Choroid plexus epithelial cell (primary cell): Measurements from ENCODE around the gene PRKAG1.

Source experiments
- DNase-seq: peaks from one replicate; pipeline ENCODE4 v3.0.0-alpha.2; 2010; ENCODE audit warnings: low read depth
- H3K4me3 ChIP-seq: 2 replicates; pipeline ENCODE4 v1.5.1; 2011; ENCODE audit warnings: low read depth, mild to moderate bottlenecking, control low read depth, low read length, moderate library complexity
- TF ChIP-seq, protein P1 (sequence below): conservative IDR thresholded peaks from 2 replicates; pipeline ENCODE4 v1.5.1; 2011; ENCODE audit warnings: low read depth, mild to moderate bottlenecking, control low read depth, inconsistent platforms, low read length, moderate library complexity

The PRKAG1 gene

DNA sequence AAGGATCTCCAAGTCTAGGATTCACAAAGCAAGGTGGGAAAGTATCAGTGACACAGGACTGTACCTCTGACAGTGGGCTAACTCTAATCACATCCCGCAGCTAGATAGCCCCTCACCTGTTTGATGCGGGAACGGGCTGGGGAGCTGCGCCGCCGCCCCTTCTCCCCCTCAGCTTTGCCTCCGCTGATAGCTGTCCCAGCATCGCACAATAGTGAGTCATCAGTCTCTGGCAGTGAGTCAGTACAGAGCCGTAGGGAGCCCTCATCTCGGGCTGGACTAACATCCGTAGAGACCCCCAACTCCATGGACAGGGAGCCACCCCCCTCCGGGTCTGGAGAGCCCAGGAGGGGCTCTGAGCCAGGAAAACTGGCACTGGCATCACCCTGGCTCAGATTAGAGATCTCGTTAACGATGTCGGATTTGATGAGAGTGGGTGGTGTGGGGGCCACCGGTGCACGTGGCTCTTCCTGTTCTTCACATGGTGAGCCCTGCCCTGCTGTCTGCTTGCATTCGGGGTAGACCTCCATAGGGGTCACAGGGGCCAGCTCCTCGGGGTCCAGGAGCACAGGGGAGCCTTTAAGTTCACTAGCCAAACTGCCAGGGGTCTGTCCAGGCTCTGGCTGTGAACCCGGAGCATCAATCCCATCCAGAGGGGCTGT lies 31.1 kb upstream of the PRKAG1 start:
- H3K4me3 ChIP-seq: no peak overlapping the region
- TF ChIP-seq, protein P1, sequence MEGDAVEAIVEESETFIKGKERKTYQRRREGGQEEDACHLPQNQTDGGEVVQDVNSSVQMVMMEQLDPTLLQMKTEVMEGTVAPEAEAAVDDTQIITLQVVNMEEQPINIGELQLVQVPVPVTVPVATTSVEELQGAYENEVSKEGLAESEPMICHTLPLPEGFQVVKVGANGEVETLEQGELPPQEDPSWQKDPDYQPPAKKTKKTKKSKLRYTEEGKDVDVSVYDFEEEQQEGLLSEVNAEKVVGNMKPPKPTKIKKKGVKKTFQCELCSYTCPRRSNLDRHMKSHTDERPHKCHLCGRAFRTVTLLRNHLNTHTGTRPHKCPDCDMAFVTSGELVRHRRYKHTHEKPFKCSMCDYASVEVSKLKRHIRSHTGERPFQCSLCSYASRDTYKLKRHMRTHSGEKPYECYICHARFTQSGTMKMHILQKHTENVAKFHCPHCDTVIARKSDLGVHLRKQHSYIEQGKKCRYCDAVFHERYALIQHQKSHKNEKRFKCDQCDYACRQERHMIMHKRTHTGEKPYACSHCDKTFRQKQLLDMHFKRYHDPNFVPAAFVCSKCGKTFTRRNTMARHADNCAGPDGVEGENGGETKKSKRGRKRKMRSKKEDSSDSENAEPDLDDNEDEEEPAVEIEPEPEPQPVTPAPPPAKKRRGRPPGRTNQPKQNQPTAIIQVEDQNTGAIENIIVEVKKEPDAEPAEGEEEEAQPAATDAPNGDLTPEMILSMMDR: no peak
- peak; percentile 81 for DNase-seq

GRCh38 chr12:49048953-49049352 lies 30.4 kb upstream of the PRKAG1 start:
- no peak overlapping the region for H3K4me3 ChIP-seq
- no peak for DNase-seq
- TF ChIP-seq, protein P1: no peak

- no peak for DNase-seq
- TF ChIP-seq, protein P1: no peak
- no peak overlapping the region for H3K4me3 ChIP-seq
Measured at GRCh38 chr12:49046129-49046895, 27.7 kb upstream of the PRKAG1 start.

DNA sequence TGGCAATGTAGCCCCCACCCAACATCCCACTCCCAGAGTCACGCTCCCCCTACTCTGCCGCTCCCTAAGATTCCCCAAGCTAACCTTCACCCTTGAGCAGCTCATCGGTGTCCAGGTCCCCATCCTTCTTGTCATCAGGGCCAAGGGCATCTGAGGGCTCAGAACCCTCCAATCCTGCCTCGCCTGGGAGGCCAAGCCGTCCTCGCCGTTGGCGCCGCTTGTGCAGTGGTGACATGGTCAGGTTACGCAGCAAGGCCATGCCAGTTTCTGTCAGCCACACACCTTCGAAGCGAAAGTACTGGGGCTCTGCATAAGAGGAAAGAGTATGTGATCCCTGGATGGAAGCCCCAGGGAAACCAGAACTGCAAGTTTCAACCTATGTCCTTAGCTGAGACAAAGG lies 26.1 kb upstream of the PRKAG1 start:
- no peak for DNase-seq
- H3K4me3 ChIP-seq: no peak overlapping the region
- TF ChIP-seq, protein P1: no peak

- DNase-seq: peak; percentile 71
- TF ChIP-seq, protein P1: peak; percentile 84
- H3K4me3 ChIP-seq: no peak overlapping the region
Measured at GRCh38 chr12:49043856-49044258, 25.3 kb upstream of the PRKAG1 start.

DNA sequence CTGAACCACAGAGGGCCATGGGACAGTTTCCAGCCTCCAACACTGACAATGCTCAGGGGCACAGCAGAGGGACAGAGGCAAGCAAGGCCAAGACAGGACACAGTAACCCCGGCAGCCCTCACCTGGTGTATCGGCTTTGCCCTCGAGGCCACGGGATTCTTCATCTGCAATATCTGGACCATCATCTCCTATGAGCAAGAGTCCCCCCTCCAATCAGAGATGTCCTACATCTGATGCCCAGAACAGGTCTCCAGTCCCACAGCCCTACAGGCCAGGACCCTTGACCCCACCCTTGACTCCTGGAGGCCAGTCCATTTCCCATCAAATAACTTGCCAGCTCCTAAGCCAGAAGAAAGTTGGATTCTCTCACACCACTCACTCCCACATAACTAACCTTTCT lies 24.7 kb upstream of the PRKAG1 start:
- TF ChIP-seq, protein P1: no peak
- no peak overlapping the region for H3K4me3 ChIP-seq

More for the DNA sequence above, 24.7 kb upstream of the PRKAG1 start:
- DNase-seq: no peak
